Measurements from ENCODE around the gene KLF4.

The KLF4 gene

GRCh38 chr9:107487521-107488374, 1.8 kb downstream of the KLF4 start:
- no peak for DNase-seq (ENCODE audit: low read depth)

GRCh38 chr9:107486674-107487520, 2.7 kb downstream of the KLF4 start:
- DNase-seq (ENCODE audit: low read depth) = no peak

GRCh38 chr9:107485458-107486043, 4.0 kb downstream of the KLF4 start:
- no peak for DNase-seq (ENCODE audit: low read depth)

- DNase-seq (ENCODE audit: low read depth) = no peak
Measured at GRCh38 chr9:107484117-107484723, 5.3 kb downstream of the KLF4 start.

GRCh38 chr9:107483666-107484065, 5.9 kb downstream of the KLF4 start:
- no peak for DNase-seq (ENCODE audit: low read depth)

GRCh38 chr9:107481035-107481434, 8.5 kb downstream of the KLF4 start:
- DNase-seq (ENCODE audit: low read depth) = no peak

GRCh38 chr9:107480386-107480789, 9.2 kb downstream of the KLF4 start:
- DNase-seq (ENCODE audit: low read depth) = no peak

- DNase-seq (ENCODE audit: low read depth) = no peak
Measured at GRCh38 chr9:107478805-107479204, 10.8 kb downstream of the KLF4 start.

GRCh38 chr9:107474124-107474523, 15.4 kb downstream of the KLF4 start:
- no peak for DNase-seq (ENCODE audit: low read depth)

- DNase-seq (ENCODE audit: low read depth) = no peak
Measured at GRCh38 chr9:107472581-107473340, 16.8 kb downstream of the KLF4 start.

- DNase-seq (ENCODE audit: low read depth) = no peak
Measured at GRCh38 chr9:107471552-107471951, 18.0 kb downstream of the KLF4 start.

GRCh38 chr9:107467416-107467815, 22.2 kb downstream of the KLF4 start:
- DNase-seq (ENCODE audit: low read depth) = no peak

- DNase-seq (ENCODE audit: low read depth) = no peak
Measured at GRCh38 chr9:107466826-107467225, 22.7 kb downstream of the KLF4 start.

- no peak for DNase-seq (ENCODE audit: low read depth)
Measured at GRCh38 chr9:107465467-107466451, 23.8 kb downstream of the KLF4 start.

GRCh38 chr9:107464516-107464915, 25.1 kb downstream of the KLF4 start:
- no peak for DNase-seq (ENCODE audit: low read depth)

GRCh38 chr9:107462691-107463090, 26.9 kb downstream of the KLF4 start:
- DNase-seq (ENCODE audit: low read depth) = no peak

GRCh38 chr9:107460153-107461023, 29.2 kb downstream of the KLF4 start:
- DNase-seq (ENCODE audit: low read depth) = no peak

- no peak for DNase-seq (ENCODE audit: low read depth)
Measured at GRCh38 chr9:107455425-107456135, 34.0 kb downstream of the KLF4 start.

- no peak for DNase-seq (ENCODE audit: low read depth)
Measured at GRCh38 chr9:107453479-107453878, 36.1 kb downstream of the KLF4 start.

Measured in T-helper 22 cell (primary cell).